H1 (cell line): ENCODE measurements around the gene COPS9. TPM values are rescaled to one million over a fixed set of nuclear protein-coding genes. Genes with fewer than 3 reads are reported as not detected.

ENCODE experiments used
- KDM4A ChIP-seq: IDR thresholded peaks from one replicate; pipeline ENCODE4 v1.7.1; 2012; ENCODE audit warnings: low read depth, mild to moderate bottlenecking, moderate library complexity, low read length, inconsistent platforms; ENCODE audit not compliant: severe bottlenecking
- RAD21 ChIP-seq, 2 experiments: IDR thresholded peaks in 1 of 2; conservative IDR thresholded peaks in 1 of 2; 2 replicates each; pipeline ENCODE4 v1.6.1; 2011; ENCODE audit warnings: low read depth in 2 of 2, low read length in 2 of 2, improper control_type of control experiment in 1 of 2, inconsistent platforms in 1 of 2, mild to moderate bottlenecking in 1 of 2, moderate library complexity in 1 of 2
- TEAD4 ChIP-seq: IDR thresholded peaks from 2 replicates; pipeline ENCODE4 v1.6.1; 2012; ENCODE audit warnings: low read depth, low read length, inconsistent platforms, mixed read lengths
- YY1 ChIP-seq: IDR thresholded peaks from 2 replicates; pipeline ENCODE4 v1.6.1; 2011; ENCODE audit warnings: low read depth, mild to moderate bottlenecking, low read length
- polyA plus RNA-seq, 7 experiments: library from polyadenylated mRNA; depleted of rRNA in 3 of 7; stranded (reverse) in 5 of 7; unstranded in 2 of 7; fragments of >200 nt in 5 of 7; fragments of 200-250 nt in 2 of 7; gene quantifications; 1 replicate in 5 of 7; 2 replicates in 1 of 7; 4 replicates in 1 of 7; pipeline versions ENCODE4 v1.2.1 to v1.2.3, GENCODE V29; 2011 to 2013; ENCODE audit warnings: missing spikeins in 2 of 7, mixed read lengths in 2 of 7
- total RNA-seq: library from RNA; stranded (reverse); fragmentation: NEBNext Ultra II Directional; extraction: Animal tissue kit (Norgen Biotek cat#: 25700); gene quantifications from 2 replicates; pipeline ENCODE4 v1.2.1, GENCODE V29; 2021
- TF ChIP-seq, protein P1 (sequence below): IDR thresholded peaks from 2 replicates; pipeline ENCODE4 v1.6.1; 2011; ENCODE audit warnings: low read length, improper control_type of control experiment

COPS9 gene
- total and polyA plus RNA-seq, 2 of the 8 experiments (the other 6 are each of a cell fraction or from before 2014, with no cell fraction given) = 154 to 234 TPM

DNA sequence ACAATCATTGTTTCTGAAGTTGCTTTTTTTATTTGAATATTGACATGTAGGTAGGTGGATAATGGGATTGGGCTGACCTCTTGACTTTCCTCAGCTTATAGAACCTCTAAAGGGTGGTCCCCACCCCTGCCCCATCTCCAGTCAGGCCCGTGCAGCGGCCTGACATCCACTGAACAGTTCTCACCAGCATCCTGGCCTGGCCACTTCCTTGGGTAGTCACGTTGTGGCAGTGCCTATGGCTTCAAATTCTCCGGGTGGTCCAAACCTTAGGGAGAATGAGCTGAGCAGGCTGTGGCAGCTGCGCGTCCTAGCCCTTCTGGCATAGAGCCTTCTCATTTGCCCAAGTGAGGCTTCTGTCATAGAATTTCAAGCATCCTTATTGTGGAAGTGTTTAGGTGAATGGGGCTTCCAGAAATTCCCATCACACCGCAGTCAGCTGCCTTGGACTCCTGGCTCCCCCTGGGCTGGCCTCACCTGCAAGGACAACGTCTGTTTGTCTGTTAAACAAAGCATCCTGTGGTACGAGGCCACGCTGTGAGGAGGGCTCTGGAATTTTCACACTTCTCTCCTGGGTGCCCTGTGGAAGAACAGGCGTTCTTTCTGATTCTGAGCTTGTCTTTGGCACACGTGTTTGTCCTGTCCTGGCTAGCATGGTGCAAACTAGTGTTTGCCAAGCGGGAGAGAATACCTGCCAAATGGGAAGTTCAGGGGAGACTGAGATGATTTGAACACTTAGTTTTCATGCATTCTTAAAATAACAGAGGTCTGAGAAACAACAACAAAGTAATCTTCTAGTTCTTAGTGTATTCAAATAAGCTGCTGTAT, 36.2 kb upstream of the COPS9 start (continued):
- TF ChIP-seq, protein P1, sequence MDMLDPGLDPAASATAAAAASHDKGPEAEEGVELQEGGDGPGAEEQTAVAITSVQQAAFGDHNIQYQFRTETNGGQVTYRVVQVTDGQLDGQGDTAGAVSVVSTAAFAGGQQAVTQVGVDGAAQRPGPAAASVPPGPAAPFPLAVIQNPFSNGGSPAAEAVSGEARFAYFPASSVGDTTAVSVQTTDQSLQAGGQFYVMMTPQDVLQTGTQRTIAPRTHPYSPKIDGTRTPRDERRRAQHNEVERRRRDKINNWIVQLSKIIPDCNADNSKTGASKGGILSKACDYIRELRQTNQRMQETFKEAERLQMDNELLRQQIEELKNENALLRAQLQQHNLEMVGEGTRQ = no peak
- TF ChIP-seq TEAD4 = no peak
- no peak for TF ChIP-seq YY1
- TF ChIP-seq RAD21 (IDR thresholded peaks at IDR 0.05 in 1 of 2, conservative IDR thresholded peaks at IDR 0.05 in 1 of 2; ENCODE audit: low read depth in 2 of 2, low read length in 2 of 2) = no peak
- TF ChIP-seq KDM4A = no peak
- TF ChIP-seq, all 59 proteins: peak for 0
